Posterior cingulate gyrus (tissue), 11 donors: Measurements from ENCODE around the gene GALNT9.

Source experiments
- DNase-seq, 10 donors: peaks; one replicate each; pipeline versions ENCODE4 v3.0.0 to v3.0.0-alpha.2; 2020 to 2021; ENCODE audit warnings: mixed read lengths in 3 of 10
- intact Hi-C: fragments of 100-400 bp; cut with DNase I; formaldehyde crosslinking; loops from one replicate; pipeline ENCODE4 v1.15.1; 2023

The GALNT9 gene

GRCh38 chr12:132345561-132346200 lies 16.3 kb upstream of the GALNT9 start:
- peak in 1 of 10 donors; percentile 54 for DNase-seq

GRCh38 chr12:132345126-132345525 lies 15.7 kb upstream of the GALNT9 start:
- intact Hi-C loops = no loop called here

More at GRCh38 chr12:132345561-132346200, 16.3 kb upstream of the GALNT9 start:
- intact Hi-C loops = no loop called here

GRCh38 chr12:132344601-132345000 lies 15.2 kb upstream of the GALNT9 start:
- intact Hi-C loops = no loop called here
- DNase-seq = peak in 1 of 10 donors; percentile 59

More at GRCh38 chr12:132345126-132345525, 15.7 kb upstream of the GALNT9 start:
- peak in 1 of 10 donors; percentile 60 for DNase-seq

- intact Hi-C loops = no loop called here
Measured at GRCh38 chr12:132344181-132344580, 14.8 kb upstream of the GALNT9 start.

GRCh38 chr12:132343294-132344004 lies 14.1 kb upstream of the GALNT9 start:
- DNase-seq = peak in 1 of 10 donors; percentile 21
- intact Hi-C loops = no loop called here

More at GRCh38 chr12:132344181-132344580, 14.8 kb upstream of the GALNT9 start:
- peak in 1 of 10 donors; percentile 39 for DNase-seq

GRCh38 chr12:132342251-132343227 lies 13.2 kb upstream of the GALNT9 start:
- no peak for DNase-seq
- intact Hi-C loops = no loop called here

- no peak for DNase-seq
- intact Hi-C loops = no loop called here
Measured at GRCh38 chr12:132341318-132342050, 12.1 kb upstream of the GALNT9 start.

GRCh38 chr12:132340266-132341035 lies 11.1 kb upstream of the GALNT9 start:
- DNase-seq = no peak
- intact Hi-C loops = no loop called here

GRCh38 chr12:132339856-132340255 lies 10.5 kb upstream of the GALNT9 start:
- no peak for DNase-seq
- intact Hi-C loops = no loop called here

- intact Hi-C loops = no loop called here
- no peak for DNase-seq
Measured at GRCh38 chr12:132338781-132339180, 9.4 kb upstream of the GALNT9 start.

GRCh38 chr12:132338311-132338710 lies 8.9 kb upstream of the GALNT9 start:
- DNase-seq = no peak
- intact Hi-C loops = no loop called here

GRCh38 chr12:132337557-132337956 lies 8.2 kb upstream of the GALNT9 start:
- intact Hi-C loops = no loop called here
- no peak for DNase-seq

- peak in 1 of 10 donors; percentile 45 for DNase-seq
- intact Hi-C loops = no loop called here
Measured at GRCh38 chr12:132336451-132337413, 7.3 kb upstream of the GALNT9 start.

- no peak for DNase-seq
- intact Hi-C loops = no loop called here
Measured at GRCh38 chr12:132335179-132335756, 5.9 kb upstream of the GALNT9 start.

- intact Hi-C loops = no loop called here
- DNase-seq = no peak
Measured at GRCh38 chr12:132333766-132334165, 4.4 kb upstream of the GALNT9 start.

GRCh38 chr12:132333273-132333672 lies 3.9 kb upstream of the GALNT9 start:
- intact Hi-C loops = no loop called here
- no peak for DNase-seq

- intact Hi-C loops = no loop called here
- DNase-seq = no peak
Measured at GRCh38 chr12:132330549-132330881, 1.1 kb upstream of the GALNT9 start.
